H9 (cell line): ENCODE measurements around the gene GRIN3B. TPM values are rescaled to one million over a fixed set of nuclear protein-coding genes. Genes with fewer than 3 reads are reported as not detected.

Source experiments
- DNase-seq: peaks from one replicate; pipeline ENCODE4 v3.0.0-alpha.2; 2017
- H2AFZ ChIP-seq: one replicate; pipeline ENCODE4 v1.6.1; 2013; ENCODE audit warnings: mild to moderate bottlenecking, low read length, control low read depth, moderate library complexity
- H2AK5ac ChIP-seq: 2 replicates; pipeline ENCODE4 v1.6.1; 2013; ENCODE audit warnings: low read length, control low read depth, mixed read lengths; ENCODE audit not compliant: insufficient read length
- H2BK120ac ChIP-seq: one replicate; pipeline ENCODE4 v1.6.1; 2013; ENCODE audit warnings: low read depth, mild to moderate bottlenecking, low read length, control low read depth, inconsistent platforms; ENCODE audit not compliant: poor library complexity, severe bottlenecking
- H2BK12ac ChIP-seq: 2 replicates; pipeline ENCODE4 v1.6.1; 2013; ENCODE audit warnings: low read length, control low read depth, mixed read lengths, low read depth; ENCODE audit not compliant: insufficient read length
- H2BK15ac ChIP-seq: 2 replicates; pipeline ENCODE4 v1.6.1; 2013; ENCODE audit warnings: low read depth, low read length, control low read depth
- H2BK20ac ChIP-seq: one replicate; pipeline ENCODE4 v1.6.1; 2013; ENCODE audit warnings: low read depth, mild to moderate bottlenecking, low read length, control low read depth, inconsistent platforms; ENCODE audit not compliant: poor library complexity, severe bottlenecking
- H2BK5ac ChIP-seq: 2 replicates; pipeline ENCODE4 v1.6.1; 2013; ENCODE audit warnings: low read length, control low read depth, mixed read lengths; ENCODE audit not compliant: insufficient read length
- H3K14ac ChIP-seq: 2 replicates; pipeline ENCODE4 v1.6.1; 2013; ENCODE audit warnings: low read length, control low read depth; ENCODE audit not compliant: insufficient read depth
- H3K18ac ChIP-seq: 2 replicates; pipeline ENCODE4 v1.6.1; 2013; ENCODE audit warnings: low read depth, mild to moderate bottlenecking, mixed read lengths, low read length, control low read depth; ENCODE audit not compliant: insufficient read length
- H3K23ac ChIP-seq: 2 replicates; pipeline ENCODE4 v1.6.1; 2013; ENCODE audit warnings: low read length, control low read depth, mixed read lengths, low read depth; ENCODE audit not compliant: insufficient read length
- H3K23me2 ChIP-seq: 2 replicates; pipeline ENCODE4 v1.6.1; 2013; ENCODE audit warnings: low read depth, mild to moderate bottlenecking, mixed read lengths, low read length, control low read depth; ENCODE audit not compliant: insufficient read length, poor library complexity, severe bottlenecking
- H3K27ac ChIP-seq: 2 replicates; pipeline ENCODE4 v1.5.1; 2013; ENCODE audit warnings: low read length, control low read depth, mixed read lengths, low read depth; ENCODE audit not compliant: insufficient read length
- H3K27me3 ChIP-seq: 2 replicates; pipeline ENCODE4 v1.6.1; 2013; ENCODE audit warnings: low read length, control low read depth, inconsistent platforms; ENCODE audit not compliant: insufficient read depth
- H3K4ac ChIP-seq: 2 replicates; pipeline ENCODE4 v1.6.1; 2013; ENCODE audit warnings: low read depth, mild to moderate bottlenecking, control low read depth, inconsistent platforms, low read length, moderate library complexity
- H3K4me1 ChIP-seq: 2 replicates; pipeline ENCODE4 v1.6.1; 2013; ENCODE audit warnings: low read length, control low read depth, inconsistent platforms; ENCODE audit not compliant: insufficient read depth
- H3K4me2 ChIP-seq: 2 replicates; pipeline ENCODE4 v1.6.1; 2013; ENCODE audit warnings: low read length, control low read depth, mixed read lengths; ENCODE audit not compliant: insufficient read length, insufficient read depth
- H3K56ac ChIP-seq: 2 replicates; pipeline ENCODE4 v1.6.1; 2013; ENCODE audit warnings: low read depth, mild to moderate bottlenecking, mixed read lengths, low read length, control low read depth; ENCODE audit not compliant: insufficient read length
- H3K79me1 ChIP-seq: 2 replicates; pipeline ENCODE4 v1.6.1; 2013; ENCODE audit warnings: low read depth, mild to moderate bottlenecking, moderate library complexity, low read length, control low read depth, inconsistent platforms; ENCODE audit not compliant: insufficient read depth, poor library complexity, severe bottlenecking
- H3K79me2 ChIP-seq: 2 replicates; pipeline ENCODE4 v1.6.1; 2013; ENCODE audit warnings: low read length, control low read depth, inconsistent platforms; ENCODE audit not compliant: insufficient read depth
- H3K9ac ChIP-seq: 2 replicates; pipeline ENCODE4 v1.6.1; 2013; ENCODE audit warnings: low read length, control low read depth, mixed read lengths; ENCODE audit not compliant: insufficient read length; ENCODE audit errors: extremely low read depth
- H3K9me3 ChIP-seq: one replicate; pipeline ENCODE4 v1.6.1; 2013; ENCODE audit warnings: low read depth, low read length, inconsistent platforms; ENCODE audit not compliant: control insufficient read depth
- H3T11ph ChIP-seq: one replicate; pipeline ENCODE4 v1.6.1; 2013; ENCODE audit warnings: mild to moderate bottlenecking, low read length, control low read depth, inconsistent platforms
- H4K20me1 ChIP-seq: one replicate; pipeline ENCODE4 v1.6.1; 2013; ENCODE audit not compliant: control insufficient read depth, insufficient read length, insufficient read depth
- H4K5ac ChIP-seq: 2 replicates; pipeline ENCODE4 v1.6.1; 2013; ENCODE audit warnings: low read depth, mild to moderate bottlenecking, mixed read lengths, low read length, control low read depth; ENCODE audit not compliant: insufficient read length
- H4K8ac ChIP-seq: replicated peaks from 2 replicates; pipeline ENCODE4 v1.6.1; 2013; ENCODE audit warnings: low read length, control low read depth, mixed read lengths, low read depth; ENCODE audit not compliant: insufficient read length
- H4K91ac ChIP-seq: 2 replicates; pipeline ENCODE4 v1.6.1; 2013; ENCODE audit warnings: low read depth, mild to moderate bottlenecking, moderate library complexity, mixed read lengths, low read length, control low read depth; ENCODE audit not compliant: insufficient read length
- H3K27ac Mint-ChIP-seq, 3 experiments: 2 replicates in 2 of 3; 3 replicates in 1 of 3; pipeline ENCODE4 v1.8.0; 2020 to 2021; ENCODE audit warnings: mixed read lengths in 3 of 3, mild to moderate bottlenecking in 1 of 3, moderate library complexity in 1 of 3
- H3K27me3 Mint-ChIP-seq: 2 replicates; pipeline ENCODE4 v1.8.0; 2021; ENCODE audit warnings: low read depth, mild to moderate bottlenecking, moderate library complexity, mixed read lengths
- H3K36me3 Mint-ChIP-seq, 3 experiments: 2 replicates in 2 of 3; 3 replicates in 1 of 3; pipeline ENCODE4 v1.8.0; 2020 to 2021; ENCODE audit warnings: low read depth in 3 of 3, mixed read lengths in 3 of 3; ENCODE audit not compliant: insufficient read depth in 1 of 3
- H3K4me1 Mint-ChIP-seq, 2 experiments: 2 replicates each; pipeline ENCODE4 v1.8.0; 2020; ENCODE audit warnings: mixed read lengths in 2 of 2
- H3K4me3 Mint-ChIP-seq, 2 experiments: 2 replicates in 1 of 2; 3 replicates in 1 of 2; pipeline ENCODE4 v1.8.0; 2020 to 2021; ENCODE audit warnings: mild to moderate bottlenecking in 2 of 2, mixed read lengths in 2 of 2, moderate library complexity in 1 of 2
- H3K9me3 Mint-ChIP-seq, 2 experiments: 2 replicates in 1 of 2; 3 replicates in 1 of 2; pipeline ENCODE4 v1.8.0; 2020; ENCODE audit warnings: mild to moderate bottlenecking in 2 of 2, mixed read lengths in 2 of 2, moderate library complexity in 1 of 2
- CTCF ChIP-seq: fragments of 200-600 bp; sonication (generic); conservative IDR thresholded peaks from 3 replicates; pipeline ENCODE4 v1.8.0; 2021; ENCODE audit warnings: antibody characterized with exemption, mild to moderate bottlenecking
- WGBS: extraction: QIAGEN DNeasy Blood & Tissue Kit; methylation state at CpG from one replicate; pipeline ENCODE4 v1.1.7; 2013; ENCODE audit warnings: missing lambda C conversion rate, low lambda C conversion rate, mixed read lengths; ENCODE audit not compliant: insufficient read length; ENCODE audit errors: extremely low coverage; 5-methylcytosine and 5-hydroxymethylcytosine counted together
- total RNA-seq: library from RNA; stranded (reverse); gene quantifications from 2 replicates; pipeline ENCODE4 v1.2.1, GENCODE V29; 2021

Gene GRIN3B
- total RNA-seq, 1 experiment from 2014 or later = 1.0 TPM

DNA sequence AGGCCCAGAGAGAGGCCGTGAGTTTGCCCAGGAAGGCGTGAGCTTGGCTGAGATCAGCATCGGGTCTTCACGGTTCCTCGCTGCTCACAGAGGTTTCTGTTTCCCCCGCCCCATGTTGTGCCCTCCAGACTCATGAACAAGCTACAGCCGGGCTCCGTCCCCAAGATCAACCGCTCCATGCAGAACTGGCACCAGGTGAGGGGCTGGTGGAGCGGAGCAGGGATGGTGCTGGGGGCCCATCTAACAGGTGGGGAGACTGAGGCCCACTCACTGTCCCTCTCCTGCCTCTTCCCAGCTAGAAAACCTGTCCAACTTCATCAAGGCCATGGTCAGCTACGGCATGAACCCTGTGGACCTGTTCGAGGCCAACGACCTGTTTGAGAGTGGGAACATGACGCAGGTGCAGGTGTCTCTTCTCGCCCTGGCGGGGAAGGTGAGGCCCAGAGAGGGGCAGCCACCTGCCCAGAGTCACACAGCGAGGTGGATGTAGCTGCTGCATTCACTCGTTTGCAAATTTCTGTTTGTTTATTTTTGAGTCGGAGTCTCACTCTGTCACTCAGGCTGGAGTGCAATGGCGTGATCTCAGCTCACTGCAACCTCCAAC lies 32.1 kb downstream of the GRIN3B start:
- Mint-ChIP-seq H3K9me3 (no peaks in the 10 kb centered on the region), H3K36me3 (peaks cover 39 to 59% (median 56%) of the 10 kb centered on the region in 3 experiments), H3K27ac (no peak overlapping the region), H3K4me3 (no peak overlapping the region), H3K27me3 (peaks cover 2% of the 10 kb centered on the region; the same call in 1 of the 2 replicates), H3K4me1 (peaks cover 0 to 14% of the 10 kb centered on the region in 2 experiments; a peak in 3 of 4 replicates)
- no peak overlapping the region for H3K14ac ChIP-seq
- no peak overlapping the region for H2BK12ac ChIP-seq
- no peak overlapping the region for H3K18ac ChIP-seq
- H4K20me1 ChIP-seq = no peaks in the 10 kb centered on the region
- no CpG with 5 or more reads among the region's 20 CpGs for WGBS
- H2AFZ ChIP-seq = no peak overlapping the region
- no peak overlapping the region for H3T11ph ChIP-seq
- no peak overlapping the region for H4K5ac ChIP-seq
- H3K9me3 ChIP-seq = no peaks in the 10 kb centered on the region
- no peak overlapping the region for H4K8ac ChIP-seq
- no peak for DNase-seq
- H2BK20ac ChIP-seq = no peak overlapping the region
- no peak overlapping the region for H2AK5ac ChIP-seq
- TF ChIP-seq CTCF = no peak
- H3K4me2 ChIP-seq = no peak overlapping the region
- H3K79me1 ChIP-seq = peaks cover 7% of the 10 kb centered on the region
- H3K4ac ChIP-seq = no peak overlapping the region
- peaks cover 13% of the 10 kb centered on the region; the same call in 1 of the 2 replicates for H3K79me2 ChIP-seq
- H3K9ac ChIP-seq = no peak overlapping the region
- no peak overlapping the region for H3K27ac ChIP-seq
- no peak overlapping the region for H2BK5ac ChIP-seq
- H3K27me3 ChIP-seq = no peaks in the 10 kb centered on the region
- H4K91ac ChIP-seq = no peak overlapping the region
- no peak overlapping the region for H2BK120ac ChIP-seq
- peaks cover 10% of the 10 kb centered on the region for H3K23me2 ChIP-seq
- H2BK15ac ChIP-seq = no peak overlapping the region
- no peak overlapping the region for H3K23ac ChIP-seq
- H3K56ac ChIP-seq = no peak overlapping the region
- H3K4me1 ChIP-seq = no peaks in the 10 kb centered on the region
